ENCODE data around the gene AKR1C2.

DNA sequence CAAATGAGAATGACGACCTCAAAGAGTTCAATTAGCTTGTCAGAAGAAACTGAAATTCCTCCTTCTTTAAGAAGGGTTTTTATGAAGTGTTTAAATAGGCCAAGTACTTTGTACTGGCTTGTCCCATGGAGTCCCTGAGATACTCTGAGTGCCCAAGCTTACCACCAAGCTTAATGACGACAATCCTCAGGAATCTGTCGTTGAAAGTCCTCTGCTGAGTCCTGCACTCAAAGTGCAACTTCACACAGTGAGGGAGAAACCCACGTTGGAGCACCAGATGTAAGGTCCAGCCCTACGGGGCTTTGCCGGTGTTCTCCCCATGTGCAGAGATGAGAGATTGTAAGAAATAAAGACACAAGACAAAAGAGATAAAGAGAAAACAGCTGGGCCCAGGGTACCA is 42.8 kb upstream of the AKR1C2 start:
- TF ChIP-seq, protein P1, sequence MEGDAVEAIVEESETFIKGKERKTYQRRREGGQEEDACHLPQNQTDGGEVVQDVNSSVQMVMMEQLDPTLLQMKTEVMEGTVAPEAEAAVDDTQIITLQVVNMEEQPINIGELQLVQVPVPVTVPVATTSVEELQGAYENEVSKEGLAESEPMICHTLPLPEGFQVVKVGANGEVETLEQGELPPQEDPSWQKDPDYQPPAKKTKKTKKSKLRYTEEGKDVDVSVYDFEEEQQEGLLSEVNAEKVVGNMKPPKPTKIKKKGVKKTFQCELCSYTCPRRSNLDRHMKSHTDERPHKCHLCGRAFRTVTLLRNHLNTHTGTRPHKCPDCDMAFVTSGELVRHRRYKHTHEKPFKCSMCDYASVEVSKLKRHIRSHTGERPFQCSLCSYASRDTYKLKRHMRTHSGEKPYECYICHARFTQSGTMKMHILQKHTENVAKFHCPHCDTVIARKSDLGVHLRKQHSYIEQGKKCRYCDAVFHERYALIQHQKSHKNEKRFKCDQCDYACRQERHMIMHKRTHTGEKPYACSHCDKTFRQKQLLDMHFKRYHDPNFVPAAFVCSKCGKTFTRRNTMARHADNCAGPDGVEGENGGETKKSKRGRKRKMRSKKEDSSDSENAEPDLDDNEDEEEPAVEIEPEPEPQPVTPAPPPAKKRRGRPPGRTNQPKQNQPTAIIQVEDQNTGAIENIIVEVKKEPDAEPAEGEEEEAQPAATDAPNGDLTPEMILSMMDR (IDR thresholded peaks at IDR 0.05): no peak
- no peak for TF ChIP-seq EZH2 (IDR thresholded peaks at IDR 0.05; ENCODE audit: borderline replicate concordance, insufficient read depth, low read depth, low read length, poor library complexity, severe bottlenecking)
